NCI-H460 (cell line): ENCODE measurements around the gene CCDC38. TPM values are rescaled to one million over a fixed set of nuclear protein-coding genes. Genes with fewer than 3 reads are reported as not detected.

ENCODE experiments used
- DNase-seq: peaks from one replicate; pipeline ENCODE4 v3.0.0-alpha.2; 2016; ENCODE audit warnings: low read depth; ENCODE audit errors: extremely low read depth
- total RNA-seq: library from RNA; depleted of rRNA; stranded (reverse); fragments of >200 nt; shearing (Covaris generic); gene quantifications from 2 replicates; pipeline ENCODE4 v1.2.3, GENCODE V29; 2014

CCDC38 gene
- total RNA-seq, 1 experiment from 2014 or later = 0.89 TPM

DNA sequence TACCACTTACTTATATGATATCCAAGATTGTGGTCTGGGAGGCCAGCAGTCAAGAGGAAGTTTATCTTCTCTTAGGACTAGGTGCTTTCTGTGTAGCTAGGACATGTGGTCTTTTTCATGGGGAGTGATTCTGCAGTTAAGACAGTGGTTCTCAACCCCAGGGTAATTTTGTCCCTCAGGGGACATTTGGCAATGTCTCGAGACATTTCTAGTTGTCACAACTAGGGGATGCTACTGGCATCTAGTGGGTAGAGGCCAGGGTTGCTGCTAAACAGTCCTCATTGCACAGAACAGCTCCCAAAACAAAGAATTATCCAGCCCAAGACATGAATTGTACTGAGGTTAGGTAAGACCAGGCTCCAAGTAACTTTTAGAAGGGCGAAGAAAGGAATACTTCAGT is 20.7 kb upstream of the CCDC38 start:
- DNase-seq = peak; percentile 39

DNA sequence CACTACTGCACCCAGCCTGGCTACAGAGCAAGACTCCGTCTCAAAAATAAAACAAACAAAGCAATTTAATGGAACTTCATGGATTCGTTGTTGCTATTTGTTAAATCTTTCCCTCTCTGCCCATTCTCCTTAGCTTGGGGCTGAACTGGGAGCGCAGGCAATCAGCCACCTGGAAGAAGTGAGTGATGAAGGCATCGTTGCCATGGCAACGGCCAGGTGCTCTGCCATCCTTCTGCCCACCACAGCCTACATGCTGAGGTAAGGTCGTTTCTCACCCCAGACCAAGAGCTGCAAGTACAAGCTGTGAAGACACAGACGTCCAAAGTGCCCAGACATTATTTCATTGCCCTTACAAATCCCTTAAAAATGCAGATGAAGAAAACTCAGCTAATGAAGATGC is 19.8 kb upstream of the CCDC38 start:
- DNase-seq = no peak

DNA sequence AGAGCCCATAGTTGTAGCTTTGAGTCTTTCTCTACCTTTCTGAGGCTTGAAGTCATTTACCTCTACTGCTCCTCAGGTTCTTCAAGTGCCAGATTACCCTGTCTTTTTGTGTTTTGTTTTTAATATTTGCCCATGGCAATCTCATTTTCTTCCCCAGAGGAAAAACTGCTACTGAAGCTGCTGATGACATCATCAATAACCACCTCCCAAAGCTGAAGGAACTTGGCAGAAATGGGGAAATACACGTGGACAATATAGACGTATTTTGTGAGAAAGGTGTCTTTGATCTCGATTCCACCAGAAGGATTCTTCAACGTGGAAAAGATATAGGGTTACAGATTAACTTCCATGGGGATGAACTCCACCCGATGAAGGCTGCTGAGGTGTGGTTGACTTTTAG is 17.8 kb upstream of the CCDC38 start:
- no peak for DNase-seq

DNA sequence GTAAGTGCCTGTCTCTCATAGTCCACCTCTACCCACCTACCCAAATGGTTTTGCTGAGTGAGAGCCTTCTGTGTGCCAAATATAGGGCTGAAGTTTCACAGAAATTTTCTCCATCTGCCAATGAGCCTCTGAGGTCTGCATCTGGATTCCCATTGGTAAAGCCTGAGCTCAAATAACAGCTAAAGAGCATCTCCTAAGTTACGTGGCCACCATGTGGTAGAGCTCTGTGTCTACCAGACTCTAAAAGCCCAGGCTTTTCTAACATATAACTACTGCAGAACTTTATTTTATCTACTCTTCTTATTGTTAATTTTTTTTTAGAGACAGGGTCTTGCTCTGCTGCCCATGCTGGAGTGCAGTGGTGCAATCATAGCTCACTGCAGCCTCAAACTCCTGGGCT is 16.7 kb upstream of the CCDC38 start:
- peak; percentile 52 for DNase-seq

DNA sequence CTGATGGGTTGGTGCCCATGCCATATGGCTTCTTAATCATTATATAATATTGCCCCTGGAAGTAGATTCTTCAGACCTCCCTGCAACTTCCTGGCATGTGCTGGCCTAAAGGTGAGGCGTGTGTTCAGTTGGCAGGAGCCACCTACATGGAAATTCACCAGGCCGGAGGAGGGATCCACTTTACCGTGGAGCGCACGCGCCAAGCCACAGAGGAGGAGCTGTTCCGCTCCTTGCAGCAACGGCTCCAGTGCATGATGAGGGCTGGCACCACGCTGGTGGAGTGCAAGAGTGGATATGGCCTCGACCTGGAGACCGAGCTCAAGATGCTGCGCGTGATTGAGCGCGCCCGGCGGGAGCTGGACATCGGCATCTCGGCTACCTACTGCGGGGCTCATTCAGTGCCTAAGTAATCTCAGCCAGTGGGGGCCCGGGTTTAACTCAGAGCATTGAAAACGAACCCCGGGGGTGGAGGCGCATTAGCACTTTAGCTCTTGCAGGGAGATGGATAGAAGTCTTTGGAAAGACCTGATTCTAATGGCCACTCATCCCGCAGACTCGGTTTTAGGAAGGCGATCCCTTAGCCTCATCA is 14.2 kb upstream of the CCDC38 start:
- no peak for DNase-seq

DNA sequence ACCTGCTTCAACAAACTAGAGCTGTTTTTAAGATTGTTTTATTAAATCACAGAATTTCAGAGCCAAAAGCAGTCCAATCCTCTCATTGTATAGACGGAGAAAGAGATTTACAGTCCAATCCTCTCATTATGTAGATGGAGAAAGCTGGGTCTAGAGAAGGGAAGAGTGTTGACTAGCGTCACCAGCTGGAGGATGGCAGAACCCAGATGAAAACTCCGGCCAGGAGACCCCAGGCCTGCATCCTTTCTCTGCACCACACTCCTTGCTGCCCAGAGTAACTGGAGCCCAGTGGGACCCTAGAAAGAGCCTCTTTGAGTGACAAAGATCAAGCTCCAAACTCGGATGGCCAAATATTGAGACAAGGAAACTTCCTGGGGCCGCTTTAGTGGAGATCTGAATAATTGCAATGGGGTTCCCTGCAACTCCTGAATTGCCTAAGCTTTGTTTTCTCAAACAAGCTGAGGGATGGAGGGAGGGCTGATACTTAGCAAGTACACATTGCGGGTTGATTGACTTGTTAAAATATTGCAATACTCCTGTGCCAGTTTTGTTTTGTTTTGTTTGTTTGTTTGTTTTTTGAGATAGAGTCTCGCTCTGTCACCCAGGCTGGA is 13.2 kb upstream of the CCDC38 start:
- no peak for DNase-seq

DNA sequence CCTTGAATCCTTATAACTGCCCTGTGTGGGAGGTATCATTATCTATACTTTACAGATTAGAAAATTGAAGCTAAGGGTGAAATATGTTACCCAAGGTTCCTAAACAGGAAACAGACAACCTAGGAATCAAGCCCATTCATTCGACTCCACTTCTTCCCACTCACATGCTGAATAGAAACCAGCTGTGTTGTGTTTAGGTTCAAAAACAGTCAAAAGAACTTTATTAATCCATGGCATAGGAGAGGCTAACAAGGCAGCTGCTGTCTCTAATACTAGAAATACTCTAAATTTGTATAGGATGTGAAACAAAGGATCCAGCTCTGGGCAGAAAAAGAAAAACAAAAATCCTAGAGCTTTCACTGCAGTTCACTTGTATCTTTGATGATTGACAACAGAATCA is 10.6 kb upstream of the CCDC38 start:
- DNase-seq = no peak

DNA sequence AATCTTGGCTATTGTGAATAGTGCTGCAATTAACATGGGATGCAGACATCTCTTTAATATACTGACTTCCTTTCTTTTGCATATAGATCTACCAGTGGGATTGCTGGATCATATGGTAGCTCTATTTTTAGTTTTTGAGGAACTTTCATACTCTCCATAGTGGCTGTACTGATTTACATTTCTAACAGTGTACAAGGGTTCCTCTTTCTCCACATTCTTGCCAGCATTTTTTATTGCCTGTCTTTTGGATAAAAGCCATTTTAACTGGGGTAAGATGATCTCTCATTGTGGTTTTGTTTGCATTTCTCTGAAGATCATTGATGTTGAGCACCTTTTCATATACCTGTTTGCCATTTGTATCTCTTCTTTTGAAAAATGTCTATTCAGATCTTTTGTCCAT is 9.1 kb upstream of the CCDC38 start:
- DNase-seq = no peak

DNA sequence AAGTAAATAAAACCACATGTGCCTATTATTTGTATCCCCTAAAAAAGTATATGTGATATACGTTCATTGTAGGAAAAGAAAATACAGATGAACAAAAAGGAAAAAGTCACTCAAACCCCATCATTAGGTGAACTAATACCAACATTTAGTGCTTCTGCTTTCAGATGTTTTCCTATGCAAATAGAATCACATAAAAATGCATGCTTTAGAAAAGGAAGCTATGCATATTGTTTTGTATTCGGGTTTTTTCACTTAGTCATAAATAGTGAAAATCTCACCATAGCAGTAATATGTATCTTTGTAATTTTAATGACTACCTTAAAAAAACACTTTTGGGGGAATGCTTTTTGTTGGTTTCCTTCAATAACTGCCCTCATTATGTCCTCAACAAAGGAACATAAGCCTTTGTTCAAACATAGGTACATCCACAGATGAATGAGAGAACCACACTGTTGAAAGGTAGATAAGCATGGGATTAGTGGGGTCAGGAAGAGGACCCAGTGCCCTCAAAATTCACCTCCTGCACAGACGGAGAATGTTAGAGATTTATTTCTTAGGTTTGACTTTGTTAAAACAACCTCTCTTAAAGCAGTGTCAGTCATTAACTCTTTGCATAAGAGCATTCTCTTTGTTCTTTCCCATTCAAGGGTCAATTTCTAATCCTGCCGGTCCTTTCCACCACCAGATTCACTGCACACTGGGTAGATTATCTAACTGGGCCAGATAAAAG is 7.2 kb upstream of the CCDC38 start:
- DNase-seq = no peak

DNA sequence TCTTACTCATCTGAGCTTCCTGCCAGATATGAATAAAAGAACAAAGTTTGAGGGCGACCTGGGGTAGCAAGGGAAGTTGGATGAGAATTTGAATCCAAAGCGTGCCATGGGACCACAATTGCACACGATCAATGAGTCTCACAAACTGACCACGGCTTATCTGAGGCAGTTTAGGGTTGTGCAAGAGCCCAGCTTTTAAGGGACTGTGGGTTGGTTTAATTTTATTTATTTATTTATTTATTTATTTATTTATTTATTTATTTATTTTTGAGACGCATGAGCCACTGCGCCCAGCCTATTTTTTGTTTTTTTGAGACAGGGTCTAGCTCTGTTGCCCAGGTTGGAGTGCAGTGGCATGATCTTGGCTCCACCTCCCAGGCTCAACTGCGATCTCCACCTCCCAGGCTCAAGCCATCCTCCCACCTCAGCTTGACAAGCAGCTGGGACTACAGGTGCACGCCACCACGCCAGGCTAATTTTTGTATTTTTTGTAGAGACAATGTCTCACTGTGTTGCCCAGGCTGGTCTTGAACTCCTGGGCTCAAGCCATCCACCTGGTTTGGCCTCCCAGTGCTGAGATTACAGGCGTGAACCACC is 1.8 kb upstream of the CCDC38 start:
- DNase-seq = no peak

DNA sequence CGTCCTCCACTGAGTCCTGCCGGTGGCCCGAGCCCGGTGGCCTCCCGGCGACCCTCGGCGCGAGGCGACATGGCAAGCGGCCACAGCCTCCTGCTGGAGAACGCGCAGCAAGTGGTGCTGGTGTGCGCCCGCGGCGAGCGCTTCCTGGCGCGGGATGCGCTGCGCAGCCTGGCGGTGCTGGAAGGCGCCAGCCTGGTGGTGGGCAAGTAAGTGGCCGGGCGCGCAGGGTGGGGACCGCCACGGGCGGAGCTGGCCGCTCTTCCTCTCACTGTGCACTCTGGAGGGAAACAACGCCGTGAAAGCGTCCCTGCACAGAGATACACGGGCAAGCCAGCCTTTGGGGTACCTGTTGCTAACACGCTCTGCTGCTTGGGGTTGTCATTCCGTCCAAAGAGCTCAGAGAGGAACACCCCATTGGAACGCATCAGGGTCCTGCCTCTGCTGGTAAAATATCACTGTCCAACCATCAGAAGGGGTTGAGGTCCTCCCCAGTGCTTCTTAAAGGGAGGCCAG is 972 bp upstream of the CCDC38 start, which contains the start of gene AMDHD1:
AMDHD1 (plus strand) TSS at position 2 of the 513 bp plus-strand sequence; CDS start at position 70, 68 bp downstream.
- peak; percentile 54 for DNase-seq

DNA sequence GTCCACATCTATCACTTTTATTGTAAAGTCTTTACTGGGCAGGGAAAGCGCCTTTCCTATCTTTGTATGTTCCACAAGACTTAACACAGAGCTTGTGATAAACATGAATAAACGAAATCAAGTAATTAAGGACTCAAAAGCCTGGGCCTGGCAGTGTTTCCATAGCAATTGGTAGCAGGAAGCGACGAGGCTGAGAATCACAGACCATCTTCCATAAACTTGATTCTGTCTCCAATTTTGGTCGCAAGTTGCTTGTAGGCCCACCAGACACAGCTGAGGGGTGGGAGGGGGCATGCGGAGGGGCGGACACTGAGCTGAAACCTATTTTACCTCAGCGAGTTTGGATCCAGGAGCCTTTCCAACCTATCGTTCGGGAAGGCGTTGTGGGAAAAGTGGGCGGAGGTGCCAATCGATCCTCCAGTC is 302 bp downstream of the CCDC38 start:
- peak; percentile 53 for DNase-seq

DNA sequence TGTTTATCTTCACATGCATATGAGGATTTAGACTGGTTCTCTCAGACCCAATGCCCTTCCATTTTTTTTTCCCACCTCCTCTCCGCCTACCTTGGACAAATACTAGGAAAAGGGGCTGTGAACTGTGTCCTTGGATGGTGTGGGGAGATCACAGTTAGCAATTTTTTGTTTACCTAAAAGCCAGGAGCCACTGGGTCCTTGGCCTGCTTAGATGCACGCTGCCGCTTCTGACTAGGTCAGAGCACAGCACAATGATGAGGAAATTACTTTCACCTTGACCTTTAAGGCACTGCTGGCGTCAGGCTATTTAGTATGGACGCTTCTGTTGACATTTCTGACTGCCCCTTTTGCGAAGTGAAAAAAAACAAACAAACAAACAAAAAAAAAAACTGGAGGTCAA is 1.9 kb downstream of the CCDC38 start:
- peak; percentile 86 for DNase-seq

DNA sequence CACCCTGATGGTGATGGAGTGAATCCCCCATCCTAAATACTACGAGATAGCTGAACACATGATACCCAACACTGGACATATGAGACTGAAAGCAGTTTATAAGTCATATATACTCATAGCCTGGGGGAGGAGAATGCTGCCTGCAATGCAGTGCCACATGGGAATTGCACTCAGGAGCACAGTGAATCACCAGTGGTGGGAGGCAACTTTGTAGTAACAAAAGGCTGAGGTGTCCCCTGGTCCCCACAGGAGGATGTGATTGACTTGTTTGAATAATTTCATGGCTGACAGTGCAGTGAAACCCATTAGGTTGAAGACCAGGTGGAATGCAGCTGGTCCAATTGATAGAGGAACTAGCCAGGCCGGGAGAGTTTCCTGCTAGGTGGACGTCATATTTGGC is 20.2 kb downstream of the CCDC38 start:
- DNase-seq = no peak

DNA sequence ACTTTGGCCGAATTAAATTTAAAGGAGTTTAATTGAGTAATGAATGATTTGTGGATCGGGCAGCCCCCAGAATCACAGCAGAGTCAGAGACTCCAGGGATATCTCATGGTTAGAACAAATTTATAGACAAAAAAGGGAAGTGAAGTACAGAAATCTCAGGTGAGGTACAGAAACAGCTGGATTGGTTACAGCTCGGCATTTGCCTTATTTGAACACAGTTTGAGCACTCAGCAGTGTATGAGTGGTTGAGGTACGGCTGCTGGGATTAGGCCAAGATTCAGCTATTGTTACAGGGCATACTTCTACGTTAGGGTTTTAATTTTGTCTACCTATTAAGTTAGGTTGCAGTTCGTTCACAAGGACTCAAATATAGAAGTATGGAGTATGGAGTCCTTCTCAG is 23.3 kb downstream of the CCDC38 start:
- DNase-seq = no peak

DNA sequence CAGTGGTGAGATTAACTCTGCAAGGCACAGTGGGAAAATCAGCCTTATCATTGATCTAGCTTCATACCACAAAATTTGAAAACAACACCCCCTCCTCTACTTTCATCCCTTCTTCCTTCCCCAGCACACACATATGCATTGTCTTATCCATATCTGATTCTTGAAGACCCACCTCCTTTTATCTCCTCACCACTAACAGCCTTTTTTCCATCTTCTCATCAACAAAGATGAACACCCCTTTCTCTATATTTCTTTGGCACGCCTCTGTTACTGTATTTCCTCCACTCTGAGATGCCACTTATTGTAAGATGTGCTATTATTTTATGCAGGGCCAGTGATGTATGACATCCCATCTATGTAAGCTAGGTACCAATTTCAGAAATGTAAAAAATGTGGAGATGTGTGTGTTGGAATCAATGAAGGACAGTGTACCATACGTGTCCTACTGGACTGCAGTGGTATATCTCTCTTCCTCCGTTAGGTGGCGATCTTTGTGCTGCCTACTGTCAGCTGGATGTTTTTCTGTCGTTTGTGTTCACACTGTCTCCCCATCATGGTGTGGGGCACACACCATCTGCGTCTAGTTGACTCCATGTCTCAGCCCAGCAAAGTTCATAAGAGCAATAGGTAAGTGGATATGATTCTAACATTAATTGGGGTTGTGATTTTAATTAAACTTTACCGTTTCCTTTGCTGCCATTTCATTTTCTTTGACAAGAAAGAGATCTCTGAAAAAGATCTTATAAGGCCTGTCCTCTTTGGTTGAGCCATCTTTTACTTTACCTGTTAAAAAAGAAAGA is 24.0 kb downstream of the CCDC38 start:
- DNase-seq = peak; percentile 79

DNA sequence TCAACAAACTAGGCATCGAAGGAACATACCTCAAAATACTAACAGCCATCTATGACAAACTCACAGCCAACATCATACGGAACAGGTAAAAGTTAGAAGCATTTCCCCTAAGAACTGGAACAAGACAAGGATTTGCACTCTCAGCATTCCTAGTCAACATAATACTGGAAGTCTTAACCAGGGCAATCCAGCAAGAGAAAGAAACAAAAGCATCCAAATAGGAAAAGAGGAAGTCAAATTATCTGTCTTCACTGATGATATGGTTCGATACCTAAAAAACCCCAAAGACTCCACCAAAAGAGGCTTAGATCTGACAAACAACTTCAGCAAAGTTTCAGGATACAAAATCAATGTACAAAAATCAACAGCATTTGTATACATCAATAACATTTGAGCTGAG is 32.5 kb downstream of the CCDC38 start:
- no peak for DNase-seq

DNA sequence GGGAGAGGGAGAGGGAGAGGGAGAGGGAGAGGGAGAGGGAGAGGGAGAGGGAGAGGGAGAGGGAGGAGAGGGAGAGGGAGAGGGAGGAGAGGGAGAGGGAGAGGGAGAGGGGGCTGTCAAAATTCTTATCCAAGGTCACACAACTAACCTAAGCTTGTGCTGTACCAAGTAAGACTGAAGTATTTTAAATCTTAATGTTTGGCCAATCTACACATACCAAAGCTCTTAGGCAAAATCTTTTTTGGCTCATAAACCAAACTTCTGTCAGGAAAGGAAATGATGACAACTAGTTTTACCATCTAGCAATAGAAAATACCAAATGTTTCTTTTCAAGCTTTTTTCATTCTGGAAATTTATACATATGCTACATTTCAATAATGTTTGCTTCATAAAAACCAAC is 33.8 kb downstream of the CCDC38 start:
- no peak for DNase-seq

DNA sequence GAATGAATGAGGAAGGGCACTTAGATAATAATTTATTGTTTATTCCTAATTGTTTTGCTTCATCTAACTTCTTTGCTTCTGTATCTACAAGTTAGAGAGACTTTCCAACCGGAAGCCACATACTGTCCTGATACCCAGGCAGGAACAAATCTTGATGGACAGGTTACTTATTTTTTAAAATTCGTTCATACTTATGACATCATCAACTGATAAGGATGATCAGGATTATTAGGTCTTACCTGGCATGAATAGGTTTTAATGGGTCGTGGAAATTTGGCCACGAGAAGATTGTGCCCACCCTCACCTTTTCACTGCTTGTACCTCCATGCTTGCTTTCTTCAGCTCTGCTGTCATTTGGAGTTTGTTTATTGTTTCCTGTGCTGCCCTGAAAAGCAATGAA is 44.3 kb downstream of the CCDC38 start:
- no peak for DNase-seq

DNA sequence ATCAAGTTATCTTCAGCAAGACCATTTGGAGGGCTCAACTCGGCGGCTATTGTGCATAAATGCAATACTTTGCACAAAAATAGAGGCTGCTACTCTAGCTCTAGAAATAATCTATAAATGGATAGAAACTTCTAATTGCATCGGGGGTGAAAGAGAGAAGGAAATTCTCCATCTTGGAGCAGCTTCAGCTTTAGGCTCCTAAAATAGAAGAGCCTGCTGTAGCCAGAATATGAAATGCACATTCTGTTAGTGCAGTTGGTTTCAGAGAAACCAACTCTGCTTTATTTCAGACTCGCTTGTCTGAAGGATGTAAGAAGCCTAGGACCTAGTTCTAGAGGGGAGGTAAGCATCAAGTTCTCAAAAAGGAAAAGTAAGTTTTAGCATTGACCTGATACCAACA is 45.6 kb downstream of the CCDC38 start:
- DNase-seq = no peak

DNA sequence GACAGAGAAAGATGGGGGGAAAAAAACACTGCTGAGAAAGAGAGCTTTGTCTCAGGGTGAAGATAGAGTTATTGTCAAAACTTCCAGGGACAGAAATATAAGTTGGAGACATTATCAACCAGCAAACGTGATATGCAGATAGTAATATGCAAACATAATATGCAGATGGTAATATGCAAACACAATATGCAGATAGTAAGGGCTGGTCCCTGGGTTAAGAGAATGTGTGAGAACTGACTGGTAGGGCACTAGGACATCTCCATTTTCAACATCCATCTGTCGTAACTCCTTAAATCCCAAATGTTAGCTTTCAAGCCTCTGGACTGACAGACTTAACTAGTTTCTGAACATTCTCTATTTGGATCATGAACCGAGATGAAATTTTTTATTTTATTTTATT is 51.5 kb downstream of the CCDC38 start:
- no peak for DNase-seq
